ENCODE measurements around the gene NPRL2.

DNA sequence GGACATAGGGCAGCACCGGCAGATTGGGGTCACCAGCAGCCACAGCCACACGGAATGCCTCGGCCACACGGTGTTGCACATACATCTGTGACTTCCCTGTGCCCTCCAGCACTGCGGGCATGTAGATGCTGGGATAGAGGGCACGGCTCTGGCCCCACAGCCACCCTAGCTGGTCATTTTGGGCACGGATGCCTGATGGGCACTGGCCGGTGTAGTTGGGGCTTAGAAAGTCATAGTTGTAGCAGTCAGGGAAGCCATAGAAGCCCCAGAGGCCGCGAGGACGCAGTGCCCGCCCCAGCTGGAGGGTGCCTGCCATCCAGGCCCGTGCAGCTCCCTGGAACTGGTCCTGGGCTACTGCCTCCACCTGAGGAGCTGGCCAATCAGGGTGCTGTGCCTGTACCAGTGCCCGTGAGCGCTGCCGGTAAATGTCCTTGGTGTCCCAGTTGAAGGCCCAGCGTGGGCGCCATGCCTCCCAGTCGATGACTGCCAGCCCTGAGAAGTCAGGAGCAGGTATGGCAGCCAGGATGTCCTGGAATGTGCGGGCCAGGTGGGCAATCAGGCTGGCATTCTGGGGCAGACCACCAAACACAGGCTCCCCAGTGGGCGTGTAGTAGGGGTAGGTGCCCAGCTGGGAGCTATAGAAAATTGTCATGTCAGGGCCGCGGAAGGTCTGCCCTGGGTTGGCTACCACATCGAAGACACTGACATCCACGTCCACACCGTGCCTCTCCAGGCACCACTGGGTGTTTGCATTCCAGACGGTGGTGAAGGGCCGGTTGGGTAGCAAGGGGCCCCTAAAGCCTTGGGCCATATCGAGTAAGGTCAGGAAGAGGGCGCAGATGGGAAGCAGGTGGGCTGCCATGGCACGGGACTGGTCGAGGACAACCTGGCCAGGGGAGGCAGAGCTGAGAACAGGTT is 48.2 kb downstream of the NPRL2 start:
- TF ChIP-seq, protein P1, sequence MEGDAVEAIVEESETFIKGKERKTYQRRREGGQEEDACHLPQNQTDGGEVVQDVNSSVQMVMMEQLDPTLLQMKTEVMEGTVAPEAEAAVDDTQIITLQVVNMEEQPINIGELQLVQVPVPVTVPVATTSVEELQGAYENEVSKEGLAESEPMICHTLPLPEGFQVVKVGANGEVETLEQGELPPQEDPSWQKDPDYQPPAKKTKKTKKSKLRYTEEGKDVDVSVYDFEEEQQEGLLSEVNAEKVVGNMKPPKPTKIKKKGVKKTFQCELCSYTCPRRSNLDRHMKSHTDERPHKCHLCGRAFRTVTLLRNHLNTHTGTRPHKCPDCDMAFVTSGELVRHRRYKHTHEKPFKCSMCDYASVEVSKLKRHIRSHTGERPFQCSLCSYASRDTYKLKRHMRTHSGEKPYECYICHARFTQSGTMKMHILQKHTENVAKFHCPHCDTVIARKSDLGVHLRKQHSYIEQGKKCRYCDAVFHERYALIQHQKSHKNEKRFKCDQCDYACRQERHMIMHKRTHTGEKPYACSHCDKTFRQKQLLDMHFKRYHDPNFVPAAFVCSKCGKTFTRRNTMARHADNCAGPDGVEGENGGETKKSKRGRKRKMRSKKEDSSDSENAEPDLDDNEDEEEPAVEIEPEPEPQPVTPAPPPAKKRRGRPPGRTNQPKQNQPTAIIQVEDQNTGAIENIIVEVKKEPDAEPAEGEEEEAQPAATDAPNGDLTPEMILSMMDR (IDR thresholded peaks at IDR 0.05) = no peak
- TF ChIP-seq ZNF423 (CRISPR knock-in tag; IDR thresholded peaks at IDR 0.05) (no peak), ZBTB21 (CRISPR knock-in tag; IDR thresholded peaks at IDR 0.05; ENCODE audit: borderline replicate concordance) (no peak)

Measured in WTC11 (cell line).